ENCODE measurements around the gene GAPDHS.

GAPDHS gene

GRCh38 chr19:35539850-35540249 is 6.6 kb downstream of the GAPDHS start:
- no peak for DNase-seq (ENCODE audit: low read depth in 2 of 2)

GRCh38 chr19:35540356-35540927 is 7.2 kb downstream of the GAPDHS start:
- no peak for DNase-seq (ENCODE audit: low read depth in 2 of 2)

- no peak for DNase-seq (ENCODE audit: low read depth in 2 of 2)
Measured at GRCh38 chr19:35542209-35542608, 9.0 kb downstream of the GAPDHS start.

- DNase-seq (ENCODE audit: low read depth in 2 of 2), result no peak
Measured at GRCh38 chr19:35543280-35544109, 10.2 kb downstream of the GAPDHS start.

- DNase-seq (ENCODE audit: low read depth in 2 of 2), result no peak
Measured at GRCh38 chr19:35544110-35544802, 11.0 kb downstream of the GAPDHS start.

- DNase-seq (ENCODE audit: low read depth in 2 of 2), result peak; percentile 83 to 84
Measured at GRCh38 chr19:35545001-35545854, 12.0 kb downstream of the GAPDHS start, which contains the start of gene TMEM147. Gene TMEM147 (plus strand): TSS chr19:35545626. CDS start chr19:35545740, 114 bp downstream.

- DNase-seq (ENCODE audit: low read depth in 2 of 2), result peak; percentile 66 to 71
Measured at GRCh38 chr19:35545855-35546381, 12.7 kb downstream of the GAPDHS start.

GRCh38 chr19:35546532-35546931 is 13.3 kb downstream of the GAPDHS start:
- no peak for DNase-seq (ENCODE audit: low read depth in 2 of 2)

GRCh38 chr19:35549174-35549788 is 16.0 kb downstream of the GAPDHS start:
- peak; percentile 13 to 28 for DNase-seq (ENCODE audit: low read depth in 2 of 2)

GRCh38 chr19:35549879-35550523 is 16.7 kb downstream of the GAPDHS start:
- DNase-seq (ENCODE audit: low read depth in 2 of 2), result no peak

GRCh38 chr19:35551091-35551810 is 18.0 kb downstream of the GAPDHS start:
- DNase-seq (ENCODE audit: low read depth in 2 of 2), result no peak

GRCh38 chr19:35552534-35553384 is 19.5 kb downstream of the GAPDHS start:
- DNase-seq (ENCODE audit: low read depth in 2 of 2), result no peak

GRCh38 chr19:35553385-35554000 is 20.2 kb downstream of the GAPDHS start:
- DNase-seq (ENCODE audit: low read depth in 2 of 2), result no peak

- DNase-seq (ENCODE audit: low read depth in 2 of 2), result no peak
Measured at GRCh38 chr19:35554076-35554475, 20.8 kb downstream of the GAPDHS start.

- no peak for DNase-seq (ENCODE audit: low read depth in 2 of 2)
Measured at GRCh38 chr19:35555301-35556005, 22.2 kb downstream of the GAPDHS start.

- DNase-seq (ENCODE audit: low read depth in 2 of 2), result no peak
Measured at GRCh38 chr19:35556025-35556590, 22.9 kb downstream of the GAPDHS start.

GRCh38 chr19:35556846-35557538 is 23.7 kb downstream of the GAPDHS start:
- no peak for DNase-seq (ENCODE audit: low read depth in 2 of 2)
